ENCODE measurements around the gene DNAAF5.

DNAAF5 gene

GRCh38 chr7:834277-834676, 107.8 kb downstream of the DNAAF5 start:
- no peak for DNase-seq (ENCODE audit: low spot score)

- DNase-seq (ENCODE audit: low spot score), result no peak
Measured at GRCh38 chr7:835021-835420, 108.5 kb downstream of the DNAAF5 start.

DNA sequence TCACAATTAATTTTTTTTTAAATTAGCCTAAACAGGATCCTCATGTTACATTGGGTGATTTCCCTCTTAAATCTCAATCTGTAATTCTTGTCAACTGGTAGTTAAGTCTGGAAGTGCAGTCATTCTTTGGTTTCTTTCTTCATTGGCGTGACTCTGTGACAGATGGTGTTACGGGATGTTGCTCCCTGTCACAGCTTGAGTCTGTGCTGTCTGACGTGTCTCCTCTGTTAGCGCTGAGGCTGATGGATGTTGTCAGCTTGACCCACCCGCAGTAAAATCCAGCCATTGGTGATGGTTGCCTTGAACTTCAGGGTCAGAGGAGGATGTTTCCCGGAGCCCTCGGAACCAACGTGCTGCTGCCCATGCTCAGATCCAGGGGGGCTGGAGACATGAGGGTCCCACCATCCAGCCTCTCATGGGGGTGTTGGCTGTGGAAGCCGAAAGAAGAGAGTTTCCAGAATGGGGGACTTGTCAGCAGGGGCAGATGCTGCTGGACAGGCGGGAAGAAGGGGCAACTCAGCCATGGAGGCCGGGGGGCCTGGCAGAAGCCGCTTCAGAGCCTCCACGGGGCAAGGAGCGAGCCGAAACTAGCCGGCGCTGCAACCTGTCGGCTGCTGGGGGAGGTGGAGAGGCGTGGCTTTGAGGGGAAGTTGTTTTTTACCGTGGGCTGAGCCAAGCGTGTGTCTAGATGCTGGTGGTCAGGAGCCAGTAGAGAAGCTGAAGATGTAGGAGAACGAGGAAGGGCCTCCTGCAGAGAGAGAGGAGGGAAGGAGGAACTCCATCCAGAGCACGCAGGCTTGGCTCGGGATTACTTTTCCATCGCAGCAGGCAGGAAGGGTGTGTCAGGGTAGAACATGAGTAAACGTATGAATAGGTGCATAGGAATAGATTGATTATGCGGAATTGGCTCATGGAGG, 109.2 kb downstream of the DNAAF5 start:
- no peak for DNase-seq (ENCODE audit: low spot score)

Measured in COLO829 (cell line).